NOMO-1 (cell line): ENCODE data around the gene OVOL1.
A peak's percentile ranks its signal among the peaks of the same experiment; 100 is the strongest.

Source experiments
- DNase-seq, 2 experiments: peaks; one replicate each; lab custom pipeline; 2025; ENCODE audit not compliant: unreplicated experiment in 2 of 2; lab: John Stamatoyannopoulos, UW

The OVOL1 gene

GRCh38 chr11:65790902-65791650 lies 4.2 kb downstream of the OVOL1 start:
- DNase-seq = no peak

- DNase-seq = peak; percentile 92 to 94
These were observed 4.9 kb downstream of the OVOL1 start for GRCh38 chr11:65791719-65792213.

GRCh38 chr11:65792456-65792855 lies 5.6 kb downstream of the OVOL1 start:
- DNase-seq = no peak

- no peak for DNase-seq
These were observed 6.3 kb downstream of the OVOL1 start for GRCh38 chr11:65793144-65793581.

GRCh38 chr11:65793625-65794400 lies 7.0 kb downstream of the OVOL1 start:
- no peak for DNase-seq

GRCh38 chr11:65794570-65795510 lies 8.0 kb downstream of the OVOL1 start:
- no peak for DNase-seq

- DNase-seq = no peak
These were observed 10.1 kb downstream of the OVOL1 start for GRCh38 chr11:65796726-65797601.

GRCh38 chr11:65797711-65798110 lies 10.8 kb downstream of the OVOL1 start:
- no peak for DNase-seq

- DNase-seq = no peak
These were observed 12.0 kb downstream of the OVOL1 start for GRCh38 chr11:65798882-65799281.

- DNase-seq = no peak
These were observed 14.5 kb downstream of the OVOL1 start for GRCh38 chr11:65801153-65801987.

GRCh38 chr11:65802841-65803240 lies 16.0 kb downstream of the OVOL1 start:
- DNase-seq = peak; percentile 38 to 61

- DNase-seq = no peak
These were observed 17.1 kb downstream of the OVOL1 start for GRCh38 chr11:65803797-65804492.

- DNase-seq = peak in 1 of 2 experiments; percentile 28
These were observed 20.1 kb downstream of the OVOL1 start for GRCh38 chr11:65806979-65807378.

GRCh38 chr11:65808744-65809341 lies 22.0 kb downstream of the OVOL1 start:
- no peak for DNase-seq

- DNase-seq = no peak
These were observed 22.6 kb downstream of the OVOL1 start for GRCh38 chr11:65809496-65809895.

GRCh38 chr11:65810046-65810868 lies 23.4 kb downstream of the OVOL1 start:
- no peak for DNase-seq
